ENCODE results near the gene CFAP100. TPM values are rescaled to one million over a fixed set of nuclear protein-coding genes. Genes with fewer than 3 reads are reported as not detected.

CFAP100 gene
- total and polyA plus RNA-seq, 9 of the 15 experiments (the other 6 are each of a cell fraction or from before 2014, with no cell fraction given) = not detected

DNA sequence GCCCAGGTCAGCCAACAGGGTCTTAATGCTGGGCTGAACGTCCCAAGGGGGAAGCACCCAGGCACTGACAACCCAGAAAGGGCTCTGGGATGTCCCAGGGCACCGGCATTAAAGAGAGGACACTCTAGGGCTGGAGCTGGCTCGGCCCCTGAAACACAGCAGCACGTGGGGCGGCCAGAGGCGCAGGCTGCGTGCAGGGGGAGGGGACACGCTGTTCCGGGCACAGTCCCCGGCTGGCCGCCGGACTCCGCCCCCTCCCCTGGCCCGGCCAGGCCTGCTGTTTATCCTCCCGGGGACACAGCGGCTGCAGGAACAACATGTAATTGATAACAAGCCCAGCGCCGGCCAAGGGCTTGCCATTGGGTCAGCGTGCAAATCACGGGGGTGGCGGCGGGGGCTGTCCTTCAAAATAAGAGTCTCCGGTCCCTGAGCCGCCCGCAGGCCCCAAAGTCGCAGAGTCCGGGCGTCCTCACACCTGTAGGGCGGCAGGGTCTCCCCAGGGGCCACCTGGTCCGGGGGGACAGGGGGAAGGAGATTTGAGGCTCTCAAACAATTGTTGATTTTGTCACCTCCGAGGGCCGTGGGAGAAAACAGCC, 38.8 kb upstream of the CFAP100 start (continued):
- no peak for TF ChIP-seq CUX1 (CRISPR knock-in tag; IDR thresholded peaks at IDR 0.05)
- TF ChIP-seq BRD4 (IDR thresholded peaks at IDR 0.05) = no peak
- no peak for TF ChIP-seq SAFB (IDR thresholded peaks at IDR 0.05; ENCODE audit: borderline replicate concordance, low read depth, low read length)
- no peak for TF ChIP-seq TGIF2 (CRISPR knock-in tag; IDR thresholded peaks at IDR 0.05)
- peak; percentile 63; the same call in 1 of the 2 replicates for TF ChIP-seq SMAD4 (CRISPR knock-in tag; conservative IDR thresholded peaks at IDR 0.05)
- no peak for TF ChIP-seq ZNF121 (CRISPR knock-in tag; conservative IDR thresholded peaks at IDR 0.05)
- TF ChIP-seq SIRT6 (IDR thresholded peaks at IDR 0.05; ENCODE audit: low read depth, low read length) = no peak
- TF ChIP-seq CBFB (CRISPR knock-in tag; IDR thresholded peaks at IDR 0.05) = no peak
- no peak for TF ChIP-seq MCM7 (IDR thresholded peaks at IDR 0.05)
- TF ChIP-seq MEIS2 (IDR thresholded peaks at IDR 0.05; ENCODE audit: partially characterized antibody) = peak; percentile 18
- no peak for TF ChIP-seq ZBED1 (IDR thresholded peaks at IDR 0.05)
- peak; percentile 39 for TF ChIP-seq NEUROD1 (IDR thresholded peaks at IDR 0.05; ENCODE audit: borderline replicate concordance, low read depth, low read length, partially characterized antibody)
- TF ChIP-seq CSDE1 (IDR thresholded peaks at IDR 0.05) = no peak
- TF ChIP-seq ATF4 (CRISPR knock-in tag; IDR thresholded peaks at IDR 0.05) = no peak
- peak in 1 of 3 experiments; percentile 9 for TF ChIP-seq YY1 (IDR thresholded peaks at IDR 0.05; ENCODE audit: borderline replicate concordance in 1 of 3, control insufficient read depth in 1 of 3, extremely low read depth in 1 of 3, insufficient read depth in 3 of 3, insufficient read length in 1 of 3, insufficient replicate concordance in 2 of 3, low read depth in 1 of 3, low read length in 2 of 3)
- peak; percentile 60 for TF ChIP-seq ZFX (CRISPR knock-in tag; IDR thresholded peaks at IDR 0.05)
- TF ChIP-seq TCF7 (IDR thresholded peaks at IDR 0.05; ENCODE audit: borderline replicate concordance) = no peak
- no peak for TF ChIP-seq SRSF7 (optimal IDR thresholded peaks at IDR 0.05; ENCODE audit: low read depth, low read length)
- TF ChIP-seq KLF6 (CRISPR knock-in tag; IDR thresholded peaks at IDR 0.05; ENCODE audit: borderline replicate concordance) = no peak
- TF ChIP-seq, protein P1, sequence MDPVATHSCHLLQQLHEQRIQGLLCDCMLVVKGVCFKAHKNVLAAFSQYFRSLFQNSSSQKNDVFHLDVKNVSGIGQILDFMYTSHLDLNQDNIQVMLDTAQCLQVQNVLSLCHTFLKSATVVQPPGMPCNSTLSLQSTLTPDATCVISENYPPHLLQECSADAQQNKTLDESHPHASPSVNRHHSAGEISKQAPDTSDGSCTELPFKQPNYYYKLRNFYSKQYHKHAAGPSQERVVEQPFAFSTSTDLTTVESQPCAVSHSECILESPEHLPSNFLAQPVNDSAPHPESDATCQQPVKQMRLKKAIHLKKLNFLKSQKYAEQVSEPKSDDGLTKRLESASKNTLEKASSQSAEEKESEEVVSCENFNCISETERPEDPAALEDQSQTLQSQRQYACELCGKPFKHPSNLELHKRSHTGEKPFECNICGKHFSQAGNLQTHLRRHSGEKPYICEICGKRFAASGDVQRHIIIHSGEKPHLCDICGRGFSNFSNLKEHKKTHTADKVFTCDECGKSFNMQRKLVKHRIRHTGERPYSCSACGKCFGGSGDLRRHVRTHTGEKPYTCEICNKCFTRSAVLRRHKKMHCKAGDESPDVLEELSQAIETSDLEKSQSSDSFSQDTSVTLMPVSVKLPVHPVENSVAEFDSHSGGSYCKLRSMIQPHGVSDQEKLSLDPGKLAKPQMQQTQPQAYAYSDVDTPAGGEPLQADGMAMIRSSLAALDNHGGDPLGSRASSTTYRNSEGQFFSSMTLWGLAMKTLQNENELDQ (CRISPR knock-in tag; IDR thresholded peaks at IDR 0.05; ENCODE audit: borderline replicate concordance) = no peak
- TF ChIP-seq RBM17 (IDR thresholded peaks at IDR 0.05; ENCODE audit: borderline replicate concordance, low read depth, low read length) = no peak

Data from K562 (cell line).